HG02610 (cell line): ENCODE results near the gene CHD9.
"Not testable (repeated sequence)": the region's sequence is repeated elsewhere in the genome, so short reads cannot be mapped to it uniquely, and the experiment has no call there.

ENCODE experiments used
- ATAC-seq: cut with Tn5 transposase; IDR thresholded peaks from one replicate; pipeline ENCODE4 v1.9.1; 2021; ENCODE audit warnings: mild to moderate bottlenecking, moderate library complexity; ENCODE audit not compliant: unreplicated experiment

CHD9 gene

DNA sequence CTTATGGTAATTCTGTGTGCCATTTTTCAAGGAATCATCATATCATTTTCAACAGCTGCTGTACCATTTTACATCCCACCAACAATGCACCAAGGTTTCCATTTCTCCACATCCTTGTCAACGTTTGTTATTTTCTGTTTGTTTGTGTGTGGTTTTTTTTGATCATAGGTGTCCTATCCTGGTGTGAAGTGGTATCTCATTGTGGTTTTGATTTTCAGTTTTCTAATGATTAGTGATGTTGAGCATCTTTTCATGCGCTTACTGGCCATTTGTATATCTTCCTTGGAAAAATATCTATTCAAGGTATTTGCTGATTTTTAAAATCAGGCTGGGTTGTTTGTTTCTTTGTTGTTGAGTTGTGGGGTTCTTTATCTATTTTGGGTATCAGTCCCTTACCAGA is 15.0 kb downstream of the CHD9 start:
- ATAC-seq, result no peak

DNA sequence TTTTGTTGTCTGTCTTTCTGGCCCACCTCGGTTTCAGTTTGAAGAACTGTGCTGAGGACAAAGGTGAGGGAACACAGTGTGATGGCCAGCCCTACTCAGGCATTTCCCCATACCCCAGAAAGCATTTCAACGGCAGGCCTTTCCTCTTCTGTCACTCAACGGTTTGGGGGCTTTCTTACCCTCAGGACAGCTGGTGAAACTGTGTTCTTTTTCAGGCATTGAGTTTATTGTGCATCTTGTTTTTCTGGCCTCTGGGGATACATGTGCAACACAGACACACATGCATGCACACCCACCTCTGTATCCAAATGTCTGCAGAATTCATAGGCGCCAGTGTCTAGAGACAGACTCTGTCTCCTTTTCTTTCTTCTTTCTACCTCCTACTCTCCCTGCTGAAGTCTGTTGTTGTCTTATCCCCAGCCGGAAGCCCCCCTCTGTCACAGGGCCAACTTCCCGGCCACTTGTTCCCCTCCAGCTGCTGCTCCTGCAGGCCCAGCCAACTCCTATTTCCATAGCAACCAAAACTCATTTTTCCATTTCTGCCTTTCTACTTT is 17.0 kb downstream of the CHD9 start:
- peak; percentile 71 for ATAC-seq

- ATAC-seq, result no peak
Observed at GRCh38 chr16:53073022-53073421, 18.2 kb downstream of the CHD9 start.

GRCh38 chr16:53074296-53074695 is 19.5 kb downstream of the CHD9 start:
- not testable (repeated sequence) for ATAC-seq

DNA sequence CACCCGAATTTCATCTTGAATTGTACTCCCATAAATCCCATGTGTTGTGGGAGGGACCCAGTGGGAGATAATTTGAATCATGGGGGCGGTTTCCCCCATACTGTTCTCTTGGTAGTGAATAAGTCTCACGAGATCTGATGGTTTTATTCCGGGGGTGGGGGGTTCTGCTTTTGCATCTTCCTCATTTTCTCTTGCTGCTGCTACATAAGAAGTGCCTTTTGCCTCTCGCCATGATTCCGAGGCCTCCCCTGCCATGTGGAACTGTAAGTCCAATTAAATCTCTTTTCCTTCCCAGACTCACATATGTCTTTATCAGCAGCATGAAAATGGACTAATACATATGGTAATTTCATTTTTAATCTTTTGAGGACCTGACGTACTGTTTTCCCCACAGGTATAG is 20.7 kb downstream of the CHD9 start:
- not testable (repeated sequence) for ATAC-seq

DNA sequence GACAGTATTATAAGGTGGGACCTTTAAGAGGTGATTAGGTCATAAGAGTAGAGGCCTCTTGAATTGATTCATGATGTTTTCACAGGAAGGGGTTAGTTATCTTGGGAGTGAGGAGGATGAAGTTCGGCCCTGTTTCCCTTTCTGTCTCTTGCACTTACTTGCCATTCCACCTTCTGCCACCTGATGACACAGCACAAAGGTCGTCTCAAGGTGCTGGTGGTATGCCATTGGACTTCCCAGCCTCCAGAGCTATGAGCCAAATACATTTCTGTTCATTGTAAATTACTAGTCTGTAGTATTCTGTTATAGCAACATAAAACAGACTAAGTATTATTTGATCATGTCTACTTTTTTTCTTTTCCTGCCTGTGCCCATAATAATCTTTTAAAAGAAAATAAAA is 23.5 kb downstream of the CHD9 start:
- no peak for ATAC-seq

GRCh38 chr16:53078765-53079485 is 24.1 kb downstream of the CHD9 start:
- no peak for ATAC-seq

GRCh38 chr16:53080345-53081031 is 25.7 kb downstream of the CHD9 start:
- no peak for ATAC-seq

DNA sequence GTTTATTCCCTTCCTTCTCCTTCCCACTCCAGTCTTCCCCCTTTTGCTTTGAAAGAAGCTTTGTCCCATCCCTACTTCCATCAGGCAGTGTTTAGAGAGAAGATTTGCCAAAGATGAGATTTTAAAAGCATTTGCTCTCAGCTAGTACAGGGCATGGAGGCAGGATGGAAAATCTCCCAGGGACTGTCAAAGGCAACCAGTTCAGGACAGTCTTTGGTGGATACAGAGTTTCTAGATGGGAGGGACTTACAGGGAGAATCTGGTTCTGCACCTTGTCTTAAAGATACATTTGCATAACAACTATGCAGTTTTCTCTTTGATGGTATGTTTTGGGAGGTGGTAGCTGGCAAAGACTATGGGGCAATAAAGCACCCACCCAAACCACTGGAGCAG is 26.2 kb downstream of the CHD9 start:
- ATAC-seq, result no peak

- ATAC-seq, result no peak
Observed at GRCh38 chr16:53081686-53082407, 27.1 kb downstream of the CHD9 start.

- ATAC-seq, result no peak
Observed at GRCh38 chr16:53082509-53082908, 27.7 kb downstream of the CHD9 start.

DNA sequence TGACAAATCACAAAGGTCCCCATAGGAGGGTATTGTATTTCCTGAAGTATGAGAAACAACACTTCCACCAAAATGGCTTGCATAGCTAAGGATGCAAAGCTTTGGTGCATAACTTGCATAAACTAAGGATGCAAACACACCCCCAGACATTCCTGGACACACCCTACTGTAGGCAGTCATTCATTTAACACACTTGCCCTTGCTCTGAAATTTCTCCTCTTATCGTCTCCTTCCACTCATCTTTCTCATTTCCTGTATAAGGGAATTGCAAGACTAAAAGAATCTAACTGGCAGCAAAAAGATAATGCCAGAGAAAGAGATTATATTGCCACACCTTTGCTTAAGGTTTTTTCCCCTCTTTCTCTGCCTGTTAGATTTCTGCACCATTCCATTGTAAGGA is 28.3 kb downstream of the CHD9 start:
- ATAC-seq, result no peak

GRCh38 chr16:53084141-53084541 is 29.4 kb downstream of the CHD9 start:
- ATAC-seq, result no peak

- ATAC-seq, result no peak
Observed at GRCh38 chr16:53084746-53085334, 30.0 kb downstream of the CHD9 start.

- ATAC-seq, result no peak
Observed at GRCh38 chr16:53085369-53085843, 30.6 kb downstream of the CHD9 start.

DNA sequence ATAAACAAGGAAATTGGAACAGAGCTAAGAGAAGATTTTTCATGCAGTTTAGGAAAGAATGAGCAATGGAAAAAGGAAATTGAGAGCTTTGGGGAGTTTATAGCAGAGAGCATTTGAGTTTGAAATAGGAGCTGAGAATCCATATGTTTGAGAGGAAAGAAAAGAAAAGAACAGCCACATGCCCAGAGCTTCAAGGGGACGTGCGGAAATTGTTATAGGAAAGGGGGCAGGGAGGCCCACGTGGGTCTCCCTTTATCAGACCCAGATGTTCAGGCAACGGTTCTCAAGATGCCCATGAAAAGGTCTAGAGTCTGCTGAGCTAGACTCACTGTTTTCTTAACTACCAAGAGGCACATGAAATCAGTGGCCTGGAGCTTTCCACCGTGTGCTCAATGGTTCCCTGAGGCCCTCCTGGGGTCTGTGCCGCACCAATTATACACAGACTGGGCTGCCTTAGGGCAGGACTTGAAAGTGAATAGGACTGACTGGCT is 31.2 kb downstream of the CHD9 start:
- ATAC-seq, result no peak

GRCh38 chr16:53087101-53087500 is 32.3 kb downstream of the CHD9 start:
- ATAC-seq, result no peak

- ATAC-seq, result no peak
Observed at GRCh38 chr16:53089434-53090285, 34.9 kb downstream of the CHD9 start.

- no peak for ATAC-seq
Observed at GRCh38 chr16:53090286-53090590, 35.4 kb downstream of the CHD9 start.
